ENCODE measurements around the gene SVOPL. TPM values are rescaled to one million over a fixed set of nuclear protein-coding genes. Genes with fewer than 3 reads are reported as not detected.

The SVOPL gene
- total and polyA plus RNA-seq, 9 of the 15 experiments (the other 6 are each of a cell fraction or from before 2014, with no cell fraction given), result 0.13 to 0.42 (median 0.20) TPM; not detected in 6

GRCh38 chr7:138661069-138661635 is 40.0 kb downstream of the SVOPL start (continued):
- TF ChIP-seq CEBPB (tag; IDR thresholded peaks at IDR 0.05) (peak; percentile 56), SAFB (IDR thresholded peaks at IDR 0.05; ENCODE audit: borderline replicate concordance, low read depth, low read length) (no peak), SPI1 (IDR thresholded peaks at IDR 0.05; ENCODE audit: borderline replicate concordance, low read depth, low read length) (no peak), ETS2 (tag; IDR thresholded peaks at IDR 0.05; ENCODE audit: borderline replicate concordance, poor library complexity, severe bottlenecking) (no peak), BMI1 (IDR thresholded peaks at IDR 0.05; ENCODE audit: low read length) (no peak), PHF20 (IDR thresholded peaks at IDR 0.05; ENCODE audit: partially characterized antibody) (no peak), RNF2 (IDR thresholded peaks at IDR 0.05) (no peak), E2F4 (CRISPR knock-in tag; IDR thresholded peaks at IDR 0.05; ENCODE audit: low read depth) (no peak), CEBPG (CRISPR knock-in tag; IDR thresholded peaks at IDR 0.05) (no peak), CEBPG (tag; conservative IDR thresholded peaks at IDR 0.05 in 1 of 2, IDR thresholded peaks at IDR 0.05 in 1 of 2) (peak in 1 of 2 experiments; percentile 47; a peak in 1 of 4 replicates), PCBP1 (IDR thresholded peaks at IDR 0.05; ENCODE audit: low read depth, low read length, poor library complexity, severe bottlenecking) (no peak)

GRCh38 chr7:138658889-138659288 is 42.3 kb downstream of the SVOPL start:
- H3K36me3 ChIP-seq (ENCODE audit: control insufficient read depth, insufficient read depth, low read length), result no peaks in the 10 kb centered on the region
- DNase-seq (ENCODE audit: extremely low read depth in 1 of 4, low spot score in 3 of 4) (no peak), ATAC-seq (no peak), FAIRE-seq (no peak)
- BruUV-seq (replicated peaks), result no TSS peak
- H3K9ac ChIP-seq (ENCODE audit: insufficient read depth in 1 of 2, low read depth in 2 of 2, low read length in 2 of 2), result no peak overlapping the region
- no peaks in the 10 kb centered on the region for H3K4me1 ChIP-seq (replicated peaks in 1 of 2; ENCODE audit: control insufficient read depth in 2 of 2, insufficient read depth in 2 of 2, low read length in 2 of 2)
- H3K9me1 ChIP-seq (ENCODE audit: control insufficient read depth, insufficient read depth, low read length), result no peaks in the 10 kb centered on the region
- no peak overlapping the region for H2AFZ ChIP-seq (ENCODE audit: low read depth, low read length)
- no peaks in the 10 kb centered on the region for H3K79me2 ChIP-seq (ENCODE audit: control insufficient read depth, insufficient read depth, low read length)
- in situ Hi-C loops (cut with MboI), result no loop called here
- H3K9me3 ChIP-seq (replicated peaks; ENCODE audit: control insufficient read depth, insufficient read depth, low read depth, low read length), result no peaks in the 10 kb centered on the region
- H3K4me2 ChIP-seq (ENCODE audit: insufficient read depth, low read length), result no peak overlapping the region
- H3K27me3 ChIP-seq (ENCODE audit: control insufficient read depth in 2 of 2, insufficient read depth in 2 of 2, low read length in 2 of 2), result peaks cover 24 to 25% of the 10 kb centered on the region in 2 experiments; a peak in 4 of 5 replicates
- H3K4me3 ChIP-seq, result no peak overlapping the region
- CTCF ChIA-PET (ENCODE audit: low intra/inter-chr PET ratio), result no interaction called here
- 1% methylated on average over 4 of the region's 4 CpGs for WGBS (ENCODE audit: insufficient coverage, low coverage, missing lambda C conversion rate)
- POLR2A ChIA-PET, result no interaction called here
- intact Hi-C loops (cut with micrococcal nuclease), result no loop called here
- H3K27ac ChIP-seq (ENCODE audit: extremely low read depth, low read depth, low read length), result no peak overlapping the region
- H4K20me1 ChIP-seq (replicated peaks; ENCODE audit: control insufficient read depth, insufficient read depth, low read length), result no peaks in the 10 kb centered on the region
- TF ChIP-seq CBX1 (IDR thresholded peaks at IDR 0.05; ENCODE audit: low read depth) (no peak), ZNF699 (CRISPR knock-in tag; IDR thresholded peaks at IDR 0.05; ENCODE audit: insufficient replicate concordance) (no peak), NR2F6 (CRISPR knock-in tag; IDR thresholded peaks at IDR 0.05) (no peak), HEY1 (CRISPR knock-in tag; IDR thresholded peaks at IDR 0.05; ENCODE audit: borderline replicate concordance) (no peak), ZFPM2 (CRISPR knock-in tag; IDR thresholded peaks at IDR 0.05) (no peak)
- TF ChIP-seq, protein P1, sequence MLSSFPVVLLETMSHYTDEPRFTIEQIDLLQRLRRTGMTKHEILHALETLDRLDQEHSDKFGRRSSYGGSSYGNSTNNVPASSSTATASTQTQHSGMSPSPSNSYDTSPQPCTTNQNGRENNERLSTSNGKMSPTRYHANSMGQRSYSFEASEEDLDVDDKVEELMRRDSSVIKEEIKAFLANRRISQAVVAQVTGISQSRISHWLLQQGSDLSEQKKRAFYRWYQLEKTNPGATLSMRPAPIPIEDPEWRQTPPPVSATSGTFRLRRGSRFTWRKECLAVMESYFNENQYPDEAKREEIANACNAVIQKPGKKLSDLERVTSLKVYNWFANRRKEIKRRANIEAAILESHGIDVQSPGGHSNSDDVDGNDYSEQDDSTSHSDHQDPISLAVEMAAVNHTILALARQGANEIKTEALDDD (IDR thresholded peaks at IDR 0.05), result no peak
- TF ChIP-seq, protein P2, sequence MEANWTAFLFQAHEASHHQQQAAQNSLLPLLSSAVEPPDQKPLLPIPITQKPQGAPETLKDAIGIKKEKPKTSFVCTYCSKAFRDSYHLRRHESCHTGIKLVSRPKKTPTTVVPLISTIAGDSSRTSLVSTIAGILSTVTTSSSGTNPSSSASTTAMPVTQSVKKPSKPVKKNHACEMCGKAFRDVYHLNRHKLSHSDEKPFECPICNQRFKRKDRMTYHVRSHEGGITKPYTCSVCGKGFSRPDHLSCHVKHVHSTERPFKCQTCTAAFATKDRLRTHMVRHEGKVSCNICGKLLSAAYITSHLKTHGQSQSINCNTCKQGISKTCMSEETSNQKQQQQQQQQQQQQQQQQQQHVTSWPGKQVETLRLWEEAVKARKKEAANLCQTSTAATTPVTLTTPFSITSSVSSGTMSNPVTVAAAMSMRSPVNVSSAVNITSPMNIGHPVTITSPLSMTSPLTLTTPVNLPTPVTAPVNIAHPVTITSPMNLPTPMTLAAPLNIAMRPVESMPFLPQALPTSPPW (CRISPR knock-in tag; IDR thresholded peaks at IDR 0.05), result no peak

Data from K562 (cell line).